ENCODE data around the gene KPNA4.

KPNA4 gene

GRCh38 chr3:160449636-160450598 lies 115.5 kb downstream of the KPNA4 start, which contains the start of gene TRIM59:
Gene TRIM59, minus strand, starts transcription at chr3:160449786. Its CDS starts 10,603 bp downstream, at chr3:160439183.
- peak; percentile 97 for DNase-seq (ENCODE audit: low spot score)

GRCh38 chr3:160448845-160449635 lies 116.3 kb downstream of the KPNA4 start:
- peak; percentile 38 for DNase-seq (ENCODE audit: low spot score)

GRCh38 chr3:160447544-160447943 lies 117.8 kb downstream of the KPNA4 start:
- DNase-seq (ENCODE audit: low spot score) = no peak

GRCh38 chr3:160446522-160447056 lies 118.8 kb downstream of the KPNA4 start:
- DNase-seq (ENCODE audit: low spot score) = no peak

- DNase-seq (ENCODE audit: low spot score) = no peak
These were observed 119.5 kb downstream of the KPNA4 start for GRCh38 chr3:160445854-160446253.
